WERI-Rb-1 (cell line): ENCODE measurements around the gene ADGRA1.

Experiments used
- DNase-seq: peaks from one replicate; pipeline ENCODE4 v3.0.0-alpha.2; 2020
- H3K27ac ChIP-seq: fragments of 250-450 bp; sonication (Bioruptor Pico); 2 replicates; pipeline ENCODE4 v1.5.1; 2020; ENCODE audit warnings: mild to moderate bottlenecking, moderate library complexity
- H3K27me3 ChIP-seq: fragments of 250-450 bp; sonication (Bioruptor Pico); 2 replicates; pipeline ENCODE4 v1.5.1; 2021; ENCODE audit warnings: mild to moderate bottlenecking, low read depth, moderate library complexity; ENCODE audit not compliant: insufficient read depth, severe bottlenecking
- H3K36me3 ChIP-seq: fragments of 250-450 bp; sonication (Bioruptor Pico); 2 replicates; pipeline ENCODE4 v1.5.1; 2020; ENCODE audit warnings: mild to moderate bottlenecking, moderate library complexity
- H3K4me3 ChIP-seq: 2 replicates; pipeline ENCODE4 v1.5.1; 2011; ENCODE audit warnings: low read depth, mild to moderate bottlenecking, control low read depth, low read length
- H3K9me3 ChIP-seq: fragments of 250-450 bp; sonication (Bioruptor Pico); 2 replicates; pipeline ENCODE4 v1.5.1; 2021; ENCODE audit warnings: mild to moderate bottlenecking, moderate library complexity; ENCODE audit not compliant: severe bottlenecking
- TF ChIP-seq, protein P1 (sequence below): IDR thresholded peaks from 2 replicates; pipeline ENCODE4 v1.5.1; 2011; ENCODE audit warnings: low read depth, mild to moderate bottlenecking, control low read depth, inconsistent platforms, low read length

ADGRA1 gene

DNA sequence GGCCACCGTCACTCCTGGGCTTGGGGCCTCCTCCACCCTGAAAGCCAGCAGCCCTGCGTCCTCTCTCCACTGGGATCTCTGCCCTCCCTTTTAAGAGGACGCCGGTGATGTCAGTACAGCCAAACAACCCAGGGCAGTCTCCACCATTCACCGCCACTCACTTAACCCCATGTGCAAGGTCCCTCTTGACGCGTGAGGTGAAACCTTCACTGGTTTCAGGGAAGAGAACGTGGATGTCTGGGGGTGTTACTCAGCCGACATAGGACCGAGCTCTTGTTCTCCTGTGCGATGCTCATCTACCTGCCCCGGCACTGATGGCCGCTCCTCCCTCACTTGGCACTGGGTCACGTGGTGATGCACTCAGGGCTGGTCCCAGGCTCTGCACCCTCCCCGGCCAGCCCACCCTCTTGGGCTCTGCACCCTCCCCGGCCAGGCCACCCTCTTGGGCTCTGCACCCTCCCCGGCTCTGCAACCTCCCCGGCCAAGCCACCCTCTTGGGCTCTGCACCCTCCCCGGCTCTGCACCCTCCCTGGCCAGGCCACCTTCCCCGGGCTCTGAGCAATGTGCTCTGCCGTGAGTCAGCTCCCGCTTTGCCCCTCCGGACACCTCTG lies 36.1 kb downstream of the ADGRA1 start:
- Histone ChIP-seq H3K9me3 (peaks cover 2% of the 10 kb centered on the region), H3K36me3 (no peaks in the 10 kb centered on the region), H3K27me3 (no peaks in the 10 kb centered on the region), H3K27ac (no peak overlapping the region), H3K4me3 (no peak overlapping the region)
- TF ChIP-seq, protein P1, sequence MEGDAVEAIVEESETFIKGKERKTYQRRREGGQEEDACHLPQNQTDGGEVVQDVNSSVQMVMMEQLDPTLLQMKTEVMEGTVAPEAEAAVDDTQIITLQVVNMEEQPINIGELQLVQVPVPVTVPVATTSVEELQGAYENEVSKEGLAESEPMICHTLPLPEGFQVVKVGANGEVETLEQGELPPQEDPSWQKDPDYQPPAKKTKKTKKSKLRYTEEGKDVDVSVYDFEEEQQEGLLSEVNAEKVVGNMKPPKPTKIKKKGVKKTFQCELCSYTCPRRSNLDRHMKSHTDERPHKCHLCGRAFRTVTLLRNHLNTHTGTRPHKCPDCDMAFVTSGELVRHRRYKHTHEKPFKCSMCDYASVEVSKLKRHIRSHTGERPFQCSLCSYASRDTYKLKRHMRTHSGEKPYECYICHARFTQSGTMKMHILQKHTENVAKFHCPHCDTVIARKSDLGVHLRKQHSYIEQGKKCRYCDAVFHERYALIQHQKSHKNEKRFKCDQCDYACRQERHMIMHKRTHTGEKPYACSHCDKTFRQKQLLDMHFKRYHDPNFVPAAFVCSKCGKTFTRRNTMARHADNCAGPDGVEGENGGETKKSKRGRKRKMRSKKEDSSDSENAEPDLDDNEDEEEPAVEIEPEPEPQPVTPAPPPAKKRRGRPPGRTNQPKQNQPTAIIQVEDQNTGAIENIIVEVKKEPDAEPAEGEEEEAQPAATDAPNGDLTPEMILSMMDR, result no peak
- DNase-seq, result peak; percentile 3

DNA sequence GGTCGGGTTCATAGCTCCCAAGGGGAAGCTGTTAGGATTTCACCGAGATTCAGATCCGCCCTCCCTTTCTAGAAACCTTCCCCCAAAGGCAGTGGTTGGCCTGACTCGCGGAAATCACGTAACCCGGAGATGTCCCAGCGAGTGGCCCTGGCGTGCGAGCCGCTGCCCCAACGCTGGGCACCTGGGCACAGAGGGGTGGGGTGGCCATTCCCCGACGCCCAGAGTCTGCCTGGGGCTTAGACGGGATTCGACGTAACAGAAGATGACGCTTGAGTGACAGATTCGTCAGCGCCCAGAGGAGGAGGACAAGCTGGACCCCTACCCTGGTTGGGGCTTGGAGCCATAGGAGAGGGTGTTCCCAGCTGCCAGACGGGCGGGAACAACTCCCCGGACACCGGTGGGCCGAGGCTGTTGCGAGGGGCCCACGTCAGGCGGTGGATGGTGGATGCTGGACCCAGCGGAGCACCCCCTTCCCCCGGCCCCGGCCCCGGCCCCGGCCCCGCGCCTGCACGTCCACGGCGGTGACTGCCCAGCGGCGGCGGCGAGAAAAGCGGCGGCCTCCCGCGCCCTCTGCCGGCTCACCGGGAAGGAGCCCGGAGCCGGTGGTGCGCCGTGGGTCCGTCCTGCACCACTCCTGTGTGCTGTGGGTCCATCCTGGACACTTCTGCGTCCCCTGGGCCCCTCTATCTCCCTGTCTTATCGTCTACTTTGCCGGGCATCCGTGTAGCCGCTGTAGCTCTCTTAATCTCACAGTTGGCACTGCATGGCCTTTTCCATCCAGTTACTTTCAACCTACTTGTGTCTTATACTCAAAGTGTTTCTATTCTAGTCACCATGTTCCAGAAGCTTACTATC lies 36.9 kb downstream of the ADGRA1 start:
- H3K36me3 ChIP-seq, result no peaks in the 10 kb centered on the region
- H3K9me3 ChIP-seq, result peaks cover 2% of the 10 kb centered on the region
- no peaks in the 10 kb centered on the region for H3K27me3 ChIP-seq
- DNase-seq, result peak; percentile 41
- H3K27ac ChIP-seq, result no peak overlapping the region
- no peak overlapping the region for H3K4me3 ChIP-seq
- TF ChIP-seq, protein P1, result peak; percentile 65

DNA sequence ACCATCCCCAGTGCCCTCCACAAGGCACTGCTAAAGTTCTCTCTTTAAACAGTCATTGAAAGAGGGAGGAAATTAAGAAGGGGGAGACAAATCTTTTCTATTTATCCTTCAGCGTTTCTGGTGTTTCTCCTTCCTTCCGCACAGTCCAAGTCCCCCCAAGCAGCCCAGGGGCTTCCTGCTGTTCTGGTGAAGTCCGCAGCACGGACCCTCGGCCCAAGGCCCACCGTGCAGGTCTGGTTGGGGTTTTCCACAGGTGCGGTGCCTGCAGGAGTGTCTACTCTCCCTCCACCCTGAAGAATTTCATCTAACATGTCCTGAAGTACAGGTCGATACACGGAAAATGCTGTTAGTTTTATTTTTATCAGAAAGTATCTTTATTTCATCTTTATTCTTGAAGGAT lies 38.2 kb downstream of the ADGRA1 start:
- Histone ChIP-seq H3K36me3 (no peaks in the 10 kb centered on the region), H3K9me3 (no peaks in the 10 kb centered on the region), H3K27me3 (no peaks in the 10 kb centered on the region), H3K27ac (no peak overlapping the region), H3K4me3 (no peak overlapping the region)
- DNase-seq, result no peak
- TF ChIP-seq, protein P1, result no peak

DNA sequence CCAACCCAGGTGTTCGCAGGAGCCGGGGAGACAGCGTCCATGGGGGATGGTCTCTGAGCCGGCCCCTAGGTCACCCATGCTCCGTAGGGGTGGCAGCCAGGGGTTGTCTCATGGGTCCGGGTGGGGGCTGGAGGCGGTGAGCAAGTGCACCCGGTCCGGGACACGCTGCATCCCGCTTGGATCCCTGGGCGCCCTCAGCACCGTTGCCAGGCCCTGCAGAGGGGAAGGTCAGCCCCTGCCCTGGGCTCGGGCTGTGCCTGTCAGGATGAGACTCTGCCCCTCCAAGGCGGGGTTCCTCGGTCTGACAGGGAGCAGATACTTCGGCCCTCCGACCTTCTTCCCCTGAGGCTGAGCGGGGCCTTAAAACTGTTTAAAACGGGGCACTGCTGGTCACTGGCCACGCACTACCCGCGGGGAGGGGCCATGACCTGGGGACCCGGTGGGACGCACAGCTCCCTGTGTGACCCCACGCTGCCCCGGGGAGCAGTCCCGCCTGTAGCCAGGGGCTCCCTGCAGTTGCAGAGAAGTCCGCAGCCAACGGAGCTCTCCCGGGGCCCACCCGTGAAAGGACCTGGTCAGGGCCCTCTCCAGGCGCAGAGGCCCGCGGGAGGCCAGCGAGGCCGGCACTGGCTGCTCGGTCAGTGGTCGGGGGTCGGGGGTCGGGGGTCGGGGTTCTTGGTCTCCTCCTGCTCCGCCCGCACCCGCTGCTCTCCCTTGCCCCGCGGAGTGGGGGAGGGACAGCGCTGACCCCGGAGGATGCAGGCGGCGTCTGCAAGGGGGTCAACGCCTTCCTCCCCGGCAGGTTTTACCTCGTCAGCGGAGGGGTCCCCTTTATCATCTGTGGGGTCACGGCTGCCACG lies 38.9 kb downstream of the ADGRA1 start:
- DNase-seq, result no peak
- Histone ChIP-seq H3K36me3 (no peaks in the 10 kb centered on the region), H3K27me3 (no peaks in the 10 kb centered on the region), H3K9me3 (no peaks in the 10 kb centered on the region), H3K4me3 (no peak overlapping the region), H3K27ac (no peak overlapping the region)
- TF ChIP-seq, protein P1, result no peak

DNA sequence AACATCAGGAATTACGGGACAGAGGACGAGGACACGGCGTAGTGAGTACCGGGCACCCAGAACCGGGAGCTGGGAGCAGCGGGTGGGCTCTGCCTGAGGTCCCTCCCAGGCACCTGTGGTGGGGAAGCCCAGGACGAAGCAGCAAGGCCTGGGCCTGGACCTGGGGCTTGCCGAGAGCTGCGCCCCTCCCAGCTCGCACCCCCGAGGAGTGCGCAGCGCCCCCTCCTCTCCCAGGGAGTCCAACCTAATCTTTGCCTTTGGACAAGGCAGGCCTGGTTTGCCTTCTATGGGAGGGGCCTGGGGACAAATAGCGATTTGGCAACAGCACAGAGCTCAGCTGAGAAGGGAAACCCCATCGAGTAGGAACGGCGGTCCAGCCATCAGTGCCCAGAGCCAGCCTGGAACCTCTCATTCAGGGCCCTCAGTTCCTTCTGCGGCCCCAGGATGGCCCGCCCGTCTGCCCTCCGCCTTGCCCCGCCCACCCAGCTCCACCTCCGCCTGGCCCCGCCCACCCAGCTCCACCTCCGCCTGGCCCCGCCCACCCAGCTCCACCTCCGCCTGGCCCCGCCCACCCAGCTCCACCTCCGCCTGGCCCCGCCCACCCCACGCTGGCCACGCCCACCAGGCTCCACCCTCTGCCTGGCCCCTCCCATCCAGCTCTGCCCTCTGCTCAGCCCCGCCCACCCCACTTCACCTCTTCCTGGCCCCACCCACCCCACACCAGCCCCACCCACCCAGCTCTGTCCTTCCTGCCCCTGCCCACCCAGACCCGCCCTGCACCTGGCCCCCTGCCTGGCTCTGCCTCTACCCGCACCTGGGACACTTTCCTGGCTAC lies 39.8 kb downstream of the ADGRA1 start:
- Histone ChIP-seq H3K27me3 (no peaks in the 10 kb centered on the region), H3K27ac (no peak overlapping the region), H3K4me3 (no peak overlapping the region), H3K9me3 (no peaks in the 10 kb centered on the region), H3K36me3 (no peaks in the 10 kb centered on the region)
- DNase-seq, result peak; percentile 61
- TF ChIP-seq, protein P1, result no peak
